CD4-positive, alpha-beta T cell treated with Interleukin-2 at 100 ng/mL for 4 hours (primary cell): ENCODE measurements around the gene SYT7.
"Not testable (repeated sequence)": the region's sequence is repeated elsewhere in the genome, so short reads cannot be mapped to it uniquely, and the experiment has no call there.

Experiments used
- DNase-seq: peaks from one replicate; pipeline ENCODE4 v3.0.0-alpha.2; 2020; ENCODE audit warnings: low spot score

SYT7 gene

DNA sequence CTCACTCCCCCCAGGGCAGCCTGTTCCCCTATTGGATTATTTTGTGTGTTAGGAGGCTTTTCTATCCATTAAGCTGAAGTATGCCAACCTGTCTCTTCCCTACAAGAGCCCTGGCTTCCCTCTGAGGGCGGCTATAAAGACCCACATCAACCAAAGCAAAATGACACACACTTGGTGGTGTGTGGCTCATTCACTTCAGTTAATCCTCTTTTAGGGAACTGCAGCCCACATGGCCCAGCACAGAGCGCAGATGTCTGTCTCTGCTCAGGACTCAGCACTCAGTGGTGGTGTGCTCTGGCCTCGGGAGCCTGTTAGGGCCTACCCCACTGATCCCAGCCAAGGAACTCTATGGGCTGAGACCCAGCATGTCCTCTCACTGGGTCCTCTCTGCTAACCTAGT lies 104.5 kb downstream of the SYT7 start:
- DNase-seq: no peak

DNA sequence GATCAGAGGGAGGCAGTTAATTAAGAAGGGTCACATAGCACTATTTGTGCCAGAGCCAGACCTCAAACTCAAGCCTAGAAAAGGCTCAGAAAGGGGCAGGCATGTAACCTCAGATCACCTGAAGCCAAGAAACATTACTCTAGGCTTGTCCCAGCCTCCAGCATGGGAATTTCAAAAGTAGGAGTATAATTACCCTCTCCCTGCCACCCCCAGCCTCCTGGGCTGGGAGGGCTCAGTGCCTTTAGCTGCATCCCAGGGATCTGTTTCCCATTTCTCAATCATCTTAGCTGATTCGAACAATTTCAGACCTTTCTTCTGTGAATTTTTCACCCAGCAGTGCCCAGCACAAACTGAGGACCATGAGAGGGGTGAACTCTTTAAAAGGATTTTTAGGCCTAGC lies 105.4 kb downstream of the SYT7 start:
- no peak for DNase-seq

- no peak for DNase-seq
Measured at GRCh38 chr11:61474013-61474643, 106.7 kb downstream of the SYT7 start.

GRCh38 chr11:61473370-61474012 lies 107.4 kb downstream of the SYT7 start:
- DNase-seq: no peak

GRCh38 chr11:61472868-61473267 lies 108.0 kb downstream of the SYT7 start:
- no peak for DNase-seq

- no peak for DNase-seq
Measured at GRCh38 chr11:61472282-61472681, 108.6 kb downstream of the SYT7 start.

DNA sequence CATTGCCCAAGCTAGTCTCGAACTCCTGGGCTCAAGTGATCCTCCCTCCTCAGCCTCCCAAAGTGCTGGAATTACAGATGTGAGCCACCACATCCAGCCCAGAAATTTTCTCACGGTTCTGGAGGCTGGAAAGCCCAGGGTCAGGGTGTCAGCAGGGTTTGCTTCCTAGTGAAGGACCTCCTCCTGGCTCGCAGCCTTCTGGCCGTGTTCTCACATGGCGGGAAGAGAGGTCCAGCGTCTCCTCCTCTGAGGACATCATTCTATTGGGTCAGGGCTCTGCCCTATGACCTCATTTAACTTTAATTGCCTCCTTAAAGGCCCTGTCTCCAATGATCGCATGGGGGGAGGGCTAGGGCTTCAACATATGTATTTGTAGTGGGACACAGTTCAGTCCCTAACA lies 112.9 kb downstream of the SYT7 start:
- DNase-seq: no peak

GRCh38 chr11:61467602-61468001 lies 113.3 kb downstream of the SYT7 start:
- DNase-seq: not testable (repeated sequence)
